Endothelial cell of umbilical vein (primary cell): Measurements from ENCODE around the gene GDPGP1.

ENCODE experiments used
- GATA2 ChIP-seq: IDR thresholded peaks from 2 replicates; pipeline ENCODE4 v1.7.0; 2011; ENCODE audit warnings: low read depth, mild to moderate bottlenecking, moderate library complexity, mixed read lengths, low read length; ENCODE audit not compliant: insufficient read length, insufficient read depth
- JUN ChIP-seq: IDR thresholded peaks from 2 replicates; pipeline ENCODE4 v1.6.1; 2011; ENCODE audit warnings: borderline replicate concordance, low read depth; ENCODE audit not compliant: insufficient read length, insufficient read depth
- POLR2AphosphoS5 ChIP-seq: IDR thresholded peaks from 2 replicates; pipeline ENCODE4 v1.6.1; 2012; ENCODE audit warnings: low read depth, mild to moderate bottlenecking, control low read depth, low read length, moderate library complexity; ENCODE audit not compliant: insufficient read depth
- TF ChIP-seq, protein P1 (sequence below), 2 donors: IDR thresholded peaks; 1 replicate in 1 of 2; 2 replicates in 1 of 2; pipeline ENCODE4 v1.5.1; 2011; ENCODE audit warnings: low read length in 2 of 2, mild to moderate bottlenecking in 2 of 2, moderate library complexity in 2 of 2, control low read depth in 1 of 2, inconsistent platforms in 1 of 2, low read depth in 1 of 2; ENCODE audit not compliant: insufficient read depth in 1 of 2; ENCODE audit errors: extremely low read depth in 1 of 2
- TF ChIP-seq, protein P2 (sequence below): IDR thresholded peaks from 2 replicates; pipeline ENCODE4 v1.6.1; 2011; ENCODE audit not compliant: insufficient read depth, insufficient read length

DNA sequence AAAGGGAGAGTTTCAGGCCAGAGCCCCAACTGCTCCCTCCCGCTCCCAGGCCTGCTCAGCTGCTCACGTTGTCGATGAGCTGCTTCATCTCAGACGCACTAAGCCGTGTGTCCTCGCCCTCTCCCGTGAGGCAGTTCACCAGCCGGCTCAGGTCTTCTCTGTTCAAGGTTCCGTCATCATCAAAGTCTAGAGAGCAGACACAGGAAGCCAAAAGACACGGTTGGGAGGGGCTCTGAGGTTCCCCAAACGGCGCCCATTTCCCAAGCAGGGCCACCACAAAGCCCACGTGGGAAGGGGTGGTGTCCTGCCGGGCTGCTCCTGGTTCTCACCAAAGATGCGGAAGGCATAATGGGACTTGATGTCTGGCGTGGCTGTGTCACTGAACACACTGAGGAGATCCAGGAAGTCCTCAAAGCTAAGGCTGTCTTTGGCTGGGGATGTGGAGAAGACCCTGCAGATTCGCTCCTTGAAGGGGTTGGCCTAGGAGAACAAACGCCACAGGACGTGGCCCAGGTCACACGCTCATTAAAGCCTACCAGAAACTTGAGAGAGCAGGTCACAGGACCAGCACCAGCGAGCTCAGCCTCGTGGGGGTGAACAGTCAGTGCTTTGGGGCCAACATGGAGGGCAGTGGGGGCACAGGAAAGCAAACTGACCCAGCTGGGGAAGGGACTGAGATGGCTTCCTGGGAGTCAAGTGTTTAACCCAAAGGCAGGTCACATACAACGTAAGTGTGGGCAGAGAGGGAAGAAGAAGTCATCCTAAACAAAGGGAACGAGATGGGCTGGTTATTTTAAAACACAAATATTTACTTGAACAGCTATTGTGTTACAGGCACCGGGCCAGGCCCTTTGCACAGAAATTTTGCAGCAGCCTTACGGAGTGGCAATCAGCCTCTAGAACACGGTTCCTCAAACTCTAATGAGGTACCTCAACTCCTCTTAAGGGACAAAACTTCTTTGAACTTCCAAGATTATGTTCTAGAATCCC, 2.7 kb upstream of the GDPGP1 start:
- no peak for TF ChIP-seq POLR2AphosphoS5
- TF ChIP-seq, protein P1, sequence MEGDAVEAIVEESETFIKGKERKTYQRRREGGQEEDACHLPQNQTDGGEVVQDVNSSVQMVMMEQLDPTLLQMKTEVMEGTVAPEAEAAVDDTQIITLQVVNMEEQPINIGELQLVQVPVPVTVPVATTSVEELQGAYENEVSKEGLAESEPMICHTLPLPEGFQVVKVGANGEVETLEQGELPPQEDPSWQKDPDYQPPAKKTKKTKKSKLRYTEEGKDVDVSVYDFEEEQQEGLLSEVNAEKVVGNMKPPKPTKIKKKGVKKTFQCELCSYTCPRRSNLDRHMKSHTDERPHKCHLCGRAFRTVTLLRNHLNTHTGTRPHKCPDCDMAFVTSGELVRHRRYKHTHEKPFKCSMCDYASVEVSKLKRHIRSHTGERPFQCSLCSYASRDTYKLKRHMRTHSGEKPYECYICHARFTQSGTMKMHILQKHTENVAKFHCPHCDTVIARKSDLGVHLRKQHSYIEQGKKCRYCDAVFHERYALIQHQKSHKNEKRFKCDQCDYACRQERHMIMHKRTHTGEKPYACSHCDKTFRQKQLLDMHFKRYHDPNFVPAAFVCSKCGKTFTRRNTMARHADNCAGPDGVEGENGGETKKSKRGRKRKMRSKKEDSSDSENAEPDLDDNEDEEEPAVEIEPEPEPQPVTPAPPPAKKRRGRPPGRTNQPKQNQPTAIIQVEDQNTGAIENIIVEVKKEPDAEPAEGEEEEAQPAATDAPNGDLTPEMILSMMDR (IDR thresholded peaks at IDR 0.05; ENCODE audit: extremely low read depth in 1 of 2, insufficient read depth in 1 of 2, low read depth in 1 of 2, low read length in 2 of 2), result no peak
- TF ChIP-seq JUN, result no peak
- TF ChIP-seq GATA2, result no peak
- TF ChIP-seq, protein P2, sequence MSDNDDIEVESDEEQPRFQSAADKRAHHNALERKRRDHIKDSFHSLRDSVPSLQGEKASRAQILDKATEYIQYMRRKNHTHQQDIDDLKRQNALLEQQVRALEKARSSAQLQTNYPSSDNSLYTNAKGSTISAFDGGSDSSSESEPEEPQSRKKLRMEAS, result no peak
